Cardiac fibroblast (primary cell): ENCODE measurements around the gene TMX1.

Source experiments
- DNase-seq, 2 donors: peaks; one replicate each; pipeline versions ENCODE4 v3.0.0 to v3.0.0-alpha.2; 2010; ENCODE audit warnings: low read depth in 2 of 2
- H3K4me3 ChIP-seq, 2 donors: replicated peaks in 1 of 2; 1 replicate in 1 of 2; 2 replicates in 1 of 2; pipeline ENCODE4 v1.5.1; 2011; ENCODE audit warnings: low read depth in 2 of 2, low read length in 2 of 2, mild to moderate bottlenecking in 2 of 2, moderate library complexity in 1 of 2
- TF ChIP-seq, protein P1 (sequence below): IDR thresholded peaks from one replicate; pipeline ENCODE4 v1.5.1; 2011; ENCODE audit warnings: low read depth, mild to moderate bottlenecking, low read length, inconsistent platforms

Gene TMX1

GRCh38 chr14:51253880-51254279, 13.8 kb downstream of the TMX1 start:
- TF ChIP-seq, protein P1, sequence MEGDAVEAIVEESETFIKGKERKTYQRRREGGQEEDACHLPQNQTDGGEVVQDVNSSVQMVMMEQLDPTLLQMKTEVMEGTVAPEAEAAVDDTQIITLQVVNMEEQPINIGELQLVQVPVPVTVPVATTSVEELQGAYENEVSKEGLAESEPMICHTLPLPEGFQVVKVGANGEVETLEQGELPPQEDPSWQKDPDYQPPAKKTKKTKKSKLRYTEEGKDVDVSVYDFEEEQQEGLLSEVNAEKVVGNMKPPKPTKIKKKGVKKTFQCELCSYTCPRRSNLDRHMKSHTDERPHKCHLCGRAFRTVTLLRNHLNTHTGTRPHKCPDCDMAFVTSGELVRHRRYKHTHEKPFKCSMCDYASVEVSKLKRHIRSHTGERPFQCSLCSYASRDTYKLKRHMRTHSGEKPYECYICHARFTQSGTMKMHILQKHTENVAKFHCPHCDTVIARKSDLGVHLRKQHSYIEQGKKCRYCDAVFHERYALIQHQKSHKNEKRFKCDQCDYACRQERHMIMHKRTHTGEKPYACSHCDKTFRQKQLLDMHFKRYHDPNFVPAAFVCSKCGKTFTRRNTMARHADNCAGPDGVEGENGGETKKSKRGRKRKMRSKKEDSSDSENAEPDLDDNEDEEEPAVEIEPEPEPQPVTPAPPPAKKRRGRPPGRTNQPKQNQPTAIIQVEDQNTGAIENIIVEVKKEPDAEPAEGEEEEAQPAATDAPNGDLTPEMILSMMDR, result no peak
- H3K4me3 ChIP-seq, result no peak overlapping the region
- DNase-seq, result no peak

GRCh38 chr14:51258280-51258679, 18.2 kb downstream of the TMX1 start:
- no peak overlapping the region for H3K4me3 ChIP-seq
- no peak for DNase-seq
- TF ChIP-seq, protein P1, result no peak

- DNase-seq, result no peak
- TF ChIP-seq, protein P1, result no peak
- H3K4me3 ChIP-seq, result no peak overlapping the region
Measured at GRCh38 chr14:51258788-51259187, 18.7 kb downstream of the TMX1 start.

GRCh38 chr14:51260225-51260624, 20.2 kb downstream of the TMX1 start:
- DNase-seq, result no peak
- TF ChIP-seq, protein P1, result no peak
- no peak overlapping the region for H3K4me3 ChIP-seq

DNA sequence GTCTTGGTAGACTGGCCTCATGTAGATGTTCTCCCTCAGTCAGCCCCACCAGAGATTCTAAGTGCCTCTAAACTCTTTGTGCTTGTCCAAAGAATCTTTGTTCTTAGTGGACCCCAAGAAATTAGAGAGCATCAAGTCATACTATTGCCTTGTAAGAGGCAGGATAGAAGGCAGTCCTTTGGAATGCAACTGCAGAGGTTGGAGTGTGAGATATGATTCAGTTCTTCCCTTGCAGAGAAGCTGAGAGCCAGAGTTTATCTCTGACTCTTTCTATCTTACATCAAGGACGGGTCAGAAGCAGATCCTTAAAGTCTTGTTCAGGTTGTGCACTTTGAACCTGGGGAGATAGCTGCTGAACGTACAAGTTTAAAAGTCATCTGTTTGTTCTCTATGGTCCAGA, 21.1 kb downstream of the TMX1 start:
- no peak for DNase-seq
- TF ChIP-seq, protein P1, result no peak
- no peak overlapping the region for H3K4me3 ChIP-seq

DNA sequence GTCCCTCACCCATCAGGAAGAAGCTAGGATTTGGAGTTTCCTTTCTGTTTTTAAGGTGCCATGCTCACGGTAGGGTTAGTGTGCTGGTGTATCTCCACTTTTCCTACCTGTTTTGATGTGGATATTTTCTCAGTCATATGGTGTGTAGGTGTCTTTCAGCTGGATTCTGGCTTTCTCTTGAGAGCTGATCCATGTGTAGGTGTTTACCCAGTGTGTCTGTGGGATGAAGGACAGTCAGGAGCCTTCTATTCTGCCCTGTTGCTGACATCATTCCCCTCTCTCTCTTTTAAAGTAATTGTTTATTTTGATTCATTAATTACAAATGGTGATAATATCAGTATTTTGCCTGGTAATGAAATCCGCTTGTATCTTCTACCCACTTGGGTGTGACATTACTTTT, 22.8 kb downstream of the TMX1 start:
- TF ChIP-seq, protein P1, result no peak
- no peak for DNase-seq
- no peak overlapping the region for H3K4me3 ChIP-seq

DNA sequence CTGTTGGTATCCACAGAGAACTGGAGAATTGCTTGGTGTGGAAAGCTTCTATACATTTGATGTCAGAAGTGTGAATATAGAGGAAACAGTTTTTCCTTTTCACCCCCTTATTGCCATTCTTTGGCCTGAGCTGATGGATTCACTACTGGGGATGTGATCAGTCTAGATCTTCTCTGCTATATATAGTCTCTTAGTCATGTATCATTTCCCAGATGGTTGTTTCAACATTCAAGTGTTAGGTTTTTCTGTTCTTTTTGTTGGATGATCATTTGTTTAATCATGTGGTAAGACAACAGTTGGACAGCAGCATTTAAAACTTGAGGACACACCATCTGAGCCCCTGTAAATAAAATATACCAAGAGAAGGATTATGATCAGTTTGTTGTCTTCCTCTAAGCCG, 29.6 kb downstream of the TMX1 start:
- DNase-seq, result no peak
- TF ChIP-seq, protein P1, result no peak
- no peak overlapping the region for H3K4me3 ChIP-seq
